Small intestine (tissue), 7 donors: Measurements from ENCODE around the gene STK10. TPM values are rescaled to one million over a fixed set of nuclear protein-coding genes. Genes with fewer than 3 reads are reported as not detected.
A peak's percentile ranks its signal among the peaks of the same experiment; 100 is the strongest.

Experiments
- DNase-seq, 2 donors: peaks; one replicate each; pipeline versions ENCODE4 v3.0.0 to v3.0.0-alpha.2; 2013
- FAIRE-seq: peaks from 2 replicates; lab custom pipeline; 2012; peaks lifted over from hg19 to GRCh38; lab: Jason Lieb, UNC
- H3K27ac ChIP-seq, 3 donors: one replicate each; pipeline ENCODE4 v1.5.1; 2013; ENCODE audit warnings: low read length in 2 of 3, mild to moderate bottlenecking in 2 of 3, control low read depth in 1 of 3, inconsistent platforms in 1 of 3, low read depth in 1 of 3, moderate library complexity in 1 of 3
- H3K27me3 ChIP-seq, 3 donors: one replicate each; pipeline ENCODE4 v1.6.1; 2013; ENCODE audit warnings: low read length in 3 of 3, inconsistent platforms in 1 of 3; ENCODE audit not compliant: control insufficient read depth in 3 of 3, insufficient read depth in 3 of 3
- H3K36me3 ChIP-seq, 3 donors: one replicate each; pipeline ENCODE4 v1.6.1; 2013; ENCODE audit warnings: low read length in 3 of 3, inconsistent platforms in 1 of 3, low read depth in 1 of 3, mild to moderate bottlenecking in 1 of 3, moderate library complexity in 1 of 3; ENCODE audit not compliant: control insufficient read depth in 3 of 3, insufficient read depth in 2 of 3
- H3K4me1 ChIP-seq, 3 donors: one replicate each; pipeline ENCODE4 v1.6.1; 2013; ENCODE audit warnings: low read length in 2 of 3, inconsistent platforms in 1 of 3, low read depth in 1 of 3, mild to moderate bottlenecking in 1 of 3, moderate library complexity in 1 of 3; ENCODE audit not compliant: control insufficient read depth in 3 of 3, insufficient read depth in 2 of 3
- H3K4me3 ChIP-seq, 3 donors: one replicate each; pipeline ENCODE4 v1.5.1; 2013; ENCODE audit warnings: low read length in 3 of 3, control low read depth in 1 of 3, inconsistent platforms in 1 of 3, low read depth in 1 of 3, mild to moderate bottlenecking in 1 of 3, moderate library complexity in 1 of 3
- H3K9me3 ChIP-seq, 2 donors: one replicate each; pipeline ENCODE4 v1.6.1; 2013; ENCODE audit warnings: low read depth in 1 of 2, low read length in 1 of 2; ENCODE audit not compliant: control insufficient read depth in 2 of 2, insufficient read depth in 1 of 2
- WGBS, 3 donors: extraction: QIAGEN DNeasy Blood & Tissue Kit; methylation state at CpG; one replicate each; pipeline ENCODE4 v1.1.7; 2013; 5-methylcytosine and 5-hydroxymethylcytosine counted together
- polyA plus RNA-seq, 4 donors: library from polyadenylated mRNA; stranded (reverse) in 3 of 4; unstranded in 1 of 4; fragments of 200-250 nt in 3 of 4; fragments of 120-200 nt in 1 of 4; gene quantifications; one replicate each; pipeline versions ENCODE4 v1.2.1 to v1.2.3, GENCODE V29; 2013
- donor health status: healthy with polysubstance abuse.
- donor health status: control.
- donor health status: control.
- donor health status: Bipolar disorder and iron deficiency.
- donor health status: healthy.

Gene STK10
- polyA plus RNA-seq, 4 donors, result 7.4 to 10.5 (median 9.1) TPM

DNA sequence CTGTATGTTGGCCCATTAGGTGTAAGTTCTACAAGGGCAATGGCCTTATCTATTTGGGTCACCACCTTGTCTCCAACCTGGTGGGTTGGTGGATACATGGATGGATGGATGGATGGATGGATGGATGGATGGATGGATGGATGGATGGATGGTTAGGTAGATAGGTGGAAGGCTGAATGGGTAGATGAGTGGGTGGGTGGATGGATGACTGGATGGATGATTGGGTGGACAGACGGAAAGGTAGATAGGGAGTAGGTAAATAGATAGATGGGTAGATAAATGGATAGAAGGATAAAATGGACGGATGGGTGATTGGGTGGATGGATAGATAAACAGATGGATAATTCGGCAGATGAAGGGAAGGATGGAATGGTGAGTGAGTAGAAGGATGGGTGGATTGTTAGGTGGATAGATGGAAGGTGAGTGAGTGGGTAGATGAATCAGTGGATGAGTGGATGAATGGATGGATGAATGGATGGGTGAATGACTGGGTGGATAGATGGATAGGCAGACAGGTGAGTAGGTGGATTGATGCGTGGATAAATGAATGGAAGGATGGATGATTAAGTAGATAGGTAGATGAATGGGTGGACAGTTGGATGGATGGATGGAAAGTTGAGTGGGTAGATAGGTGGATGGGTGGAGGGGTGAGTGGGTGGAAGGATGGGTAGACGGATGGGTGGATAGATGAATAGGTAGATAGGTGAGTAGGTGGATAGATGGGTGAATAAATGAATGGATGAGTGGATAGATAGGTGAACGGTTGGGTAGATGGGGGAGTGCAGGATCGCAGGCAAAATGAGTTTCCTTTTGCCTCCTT is 98.5 kb downstream of the STK10 start:
- no peaks in the 10 kb centered on the region for H3K9me3 ChIP-seq
- FAIRE-seq, result no peak

DNA sequence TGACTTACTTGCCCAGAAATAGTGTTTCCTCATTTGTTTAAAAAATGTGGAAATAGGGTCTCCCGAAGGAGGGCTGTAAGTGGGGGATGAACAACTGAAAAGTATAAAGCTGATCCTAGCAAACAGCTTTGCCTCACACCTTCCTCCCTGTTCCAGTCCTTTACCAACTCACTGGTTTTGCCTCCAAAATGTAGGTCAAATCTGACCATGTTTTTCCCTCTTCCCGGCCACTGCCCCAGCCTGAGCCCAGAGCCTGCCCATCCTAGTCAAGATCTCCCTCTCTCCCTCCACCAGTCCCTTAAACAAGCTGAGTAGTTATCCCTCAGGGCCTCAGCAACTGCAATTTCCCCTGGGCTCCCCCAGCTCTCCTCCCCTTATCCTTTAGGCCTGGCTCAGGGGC is 99.2 kb downstream of the STK10 start:
- no peak overlapping the region for H3K27ac ChIP-seq
- FAIRE-seq (no peak), DNase-seq (no peak)
- H3K27me3 ChIP-seq, result no peaks in the 10 kb centered on the region
- no peaks in the 10 kb centered on the region for H3K4me1 ChIP-seq
- H3K4me3 ChIP-seq, result no peak overlapping the region
- H3K36me3 ChIP-seq, result peaks cover 2 to 27% (median 6%) of the 10 kb centered on the region in 3 donors
- WGBS, 3 donors, result 93 to 97% (median 97%) methylated on average over 2 of the region's 2 CpGs
- H3K9me3 ChIP-seq, result no peaks in the 10 kb centered on the region

More for the DNA sequence above, 98.5 kb downstream of the STK10 start:
- 91 to 97% (median 94%) methylated on average over 7 of the region's 7 CpGs for WGBS, 3 donors
- Histone ChIP-seq H3K27me3 (no peaks in the 10 kb centered on the region), H3K27ac (no peak overlapping the region), H3K36me3 (peaks cover 2 to 27% (median 6%) of the 10 kb centered on the region in 3 donors), H3K4me1 (no peaks in the 10 kb centered on the region), H3K4me3 (no peak overlapping the region)
- no peak for DNase-seq

DNA sequence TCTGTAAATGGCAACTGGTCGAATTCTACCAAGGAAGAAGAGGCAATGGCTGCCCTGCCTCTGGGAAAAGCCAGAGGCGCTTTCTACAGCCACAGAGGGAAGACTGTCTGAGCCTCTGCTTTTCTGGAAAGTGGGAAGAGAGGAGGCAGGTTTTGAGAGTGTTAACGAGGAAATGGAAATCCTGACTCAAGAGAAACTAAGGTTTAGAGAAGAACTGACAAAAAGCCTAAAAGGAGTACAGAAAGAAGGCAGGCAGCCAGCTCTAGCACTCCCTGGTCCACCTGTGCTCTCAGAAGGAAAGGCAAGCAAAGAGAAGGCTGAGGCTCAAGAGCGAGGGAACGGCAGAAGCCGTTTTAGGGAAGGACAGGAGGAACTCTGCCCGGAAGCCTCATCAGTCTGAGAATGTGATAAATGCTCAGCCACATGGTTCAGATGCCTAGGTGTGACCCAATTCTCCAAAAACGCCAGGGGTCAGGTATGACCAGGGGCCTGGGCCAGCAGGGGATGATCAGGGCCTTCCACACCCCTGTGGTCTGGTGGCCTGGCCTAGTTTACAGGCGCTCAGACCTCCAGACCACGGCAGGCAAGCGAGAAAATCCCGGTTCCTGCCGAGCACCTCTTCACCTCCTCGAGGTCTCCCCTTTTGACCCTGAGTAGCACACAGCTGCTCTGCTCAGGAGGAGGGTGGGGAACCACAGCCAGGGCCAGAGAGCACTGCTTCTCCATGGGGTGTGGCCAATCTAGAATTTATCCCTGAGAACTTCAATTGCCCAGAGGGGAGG is 101.6 kb downstream of the STK10 start:
- H3K9me3 ChIP-seq, result no peaks in the 10 kb centered on the region
- H3K4me3 ChIP-seq, result no peak overlapping the region
- peaks cover 2 to 23% (median 2%) of the 10 kb centered on the region in 3 donors for H3K36me3 ChIP-seq
- H3K27me3 ChIP-seq, result no peaks in the 10 kb centered on the region
- no peaks in the 10 kb centered on the region for H3K4me1 ChIP-seq
- FAIRE-seq (no peak), DNase-seq (peak in 1 of 2 donors; percentile 23)
- 64 to 78% (median 75%) methylated on average over 14 of the region's 14 CpGs for WGBS, 3 donors
- no peak overlapping the region for H3K27ac ChIP-seq

DNA sequence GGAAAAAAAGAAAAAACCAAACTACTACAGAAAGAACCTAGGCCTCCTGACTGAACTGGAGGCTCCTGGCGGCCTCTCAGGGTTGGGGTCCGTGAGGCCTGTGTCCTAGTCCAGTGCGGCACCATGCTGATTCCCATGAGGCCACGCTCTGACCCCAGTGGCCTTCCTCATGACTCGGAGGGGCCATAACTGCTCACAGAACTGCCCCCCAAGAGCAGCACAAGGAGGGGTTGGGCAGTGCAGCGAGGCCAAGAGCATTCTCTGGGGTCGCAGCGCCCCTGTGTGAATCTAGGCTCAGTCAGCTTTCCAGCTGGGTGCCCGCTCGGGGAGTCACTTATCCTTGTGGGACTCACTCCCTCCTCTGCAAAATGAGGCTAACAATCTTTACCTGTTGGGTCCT is 102.3 kb downstream of the STK10 start:
- H3K27me3 ChIP-seq, result no peaks in the 10 kb centered on the region
- H3K27ac ChIP-seq, result no peak overlapping the region
- no peaks in the 10 kb centered on the region for H3K4me1 ChIP-seq
- H3K9me3 ChIP-seq, result no peaks in the 10 kb centered on the region
- H3K4me3 ChIP-seq, result no peak overlapping the region
- FAIRE-seq (no peak), DNase-seq (no peak)
- H3K36me3 ChIP-seq, result peaks cover 2 to 18% (median 2%) of the 10 kb centered on the region in 3 donors
- 96 to 99% (median 96%) methylated on average over 10 of the region's 10 CpGs for WGBS, 3 donors

DNA sequence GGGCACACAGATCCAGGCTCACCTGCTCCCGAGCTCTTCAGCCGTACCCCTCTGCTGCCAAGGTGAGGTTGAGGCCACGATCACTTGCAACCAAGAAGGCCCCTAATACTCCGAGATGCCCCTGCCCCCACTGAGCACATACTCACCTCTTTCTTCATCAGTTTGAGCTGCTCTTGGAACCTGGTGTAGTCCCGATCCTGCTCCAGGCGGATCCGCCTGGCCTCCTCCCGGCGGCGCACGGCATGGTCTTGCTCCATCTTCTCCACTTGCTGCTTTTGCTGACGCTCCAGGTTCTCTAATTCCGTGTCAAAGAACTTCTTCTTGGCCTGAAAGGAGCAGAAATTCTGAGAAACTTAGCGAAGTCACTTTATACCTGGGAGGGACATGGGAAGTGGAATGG is 105.8 kb downstream of the STK10 start:
- WGBS, 3 donors, result 94 to 99% (median 97%) methylated on average over 14 of the region's 14 CpGs
- FAIRE-seq (no peak), DNase-seq (no peak)
- H3K4me1 ChIP-seq, result peaks cover 0 to 8% (median 0%) of the 10 kb centered on the region in 3 donors
- no peaks in the 10 kb centered on the region for H3K9me3 ChIP-seq
- H3K36me3 ChIP-seq, result peaks cover 0 to 18% (median 0%) of the 10 kb centered on the region in 3 donors
- H3K27me3 ChIP-seq, result no peaks in the 10 kb centered on the region
- H3K27ac ChIP-seq, result no peak overlapping the region
- H3K4me3 ChIP-seq, result no peak overlapping the region

DNA sequence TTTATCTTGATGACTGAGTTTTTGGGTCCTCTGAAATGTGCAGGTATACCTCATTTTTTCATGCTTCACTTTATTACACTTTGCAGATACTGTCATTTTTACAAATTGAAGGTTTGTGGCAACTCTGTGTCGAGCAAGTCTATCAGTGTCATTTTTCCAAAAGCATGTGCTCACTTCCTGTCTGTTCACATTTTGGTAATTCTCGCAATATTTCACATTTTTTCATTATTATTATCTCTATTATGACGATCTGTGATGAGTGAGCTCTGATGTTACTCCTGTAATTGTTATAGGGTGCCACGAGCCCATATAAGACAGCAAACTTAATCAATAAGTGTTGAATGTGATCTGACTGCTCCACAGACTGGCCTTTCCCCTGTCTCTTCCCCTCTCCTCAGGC is 108.1 kb downstream of the STK10 start:
- Histone ChIP-seq H3K27me3 (no peaks in the 10 kb centered on the region), H3K36me3 (peaks cover 0 to 18% (median 3%) of the 10 kb centered on the region in 3 donors), H3K9me3 (no peaks in the 10 kb centered on the region), H3K4me1 (peaks cover 0 to 8% (median 0%) of the 10 kb centered on the region in 3 donors), H3K27ac (no peak overlapping the region), H3K4me3 (no peak overlapping the region)
- no peak for DNase-seq
- WGBS, 3 donors, result 78 to 93% (median 83%) methylated on average over 4 of the region's 4 CpGs
- no peak for FAIRE-seq

DNA sequence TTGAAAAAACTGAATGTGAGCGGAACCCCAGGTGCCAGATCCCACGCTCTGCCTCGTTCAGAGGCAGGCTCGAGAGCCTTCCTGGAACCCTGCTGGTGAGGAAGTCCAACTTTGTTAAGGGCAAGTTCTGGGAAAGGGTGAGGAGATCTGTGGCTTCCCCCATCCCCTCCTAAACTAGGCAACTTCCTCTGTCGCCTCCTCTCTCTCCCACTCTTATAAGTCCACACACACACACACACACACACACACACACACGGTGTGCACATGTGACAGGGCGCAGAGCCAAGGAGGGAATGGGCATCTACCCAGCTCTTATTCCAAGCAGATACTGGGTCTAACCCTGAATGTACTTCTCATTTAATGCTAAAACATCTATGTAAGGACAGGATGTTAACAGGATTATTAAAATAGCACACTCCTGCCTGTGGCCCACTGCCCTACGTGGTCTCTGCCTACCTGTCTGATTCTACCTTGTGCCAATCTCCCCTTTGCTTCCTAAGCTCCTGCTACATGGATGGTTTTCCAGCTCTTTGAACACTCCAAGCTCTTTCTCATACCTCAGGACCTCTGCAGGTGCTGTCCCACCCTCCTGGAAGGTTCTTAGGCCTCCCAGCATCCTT is 109.2 kb downstream of the STK10 start:
- FAIRE-seq, result no peak
- peaks cover 0 to 20% (median 3%) of the 10 kb centered on the region in 3 donors for H3K36me3 ChIP-seq

More for the DNA sequence above, 109.2 kb downstream of the STK10 start:
- no peak for DNase-seq
- H3K27ac ChIP-seq, result peak overlapping the region in 1 of 3 donors; percentile 10
- H3K27me3 ChIP-seq, result no peaks in the 10 kb centered on the region
- 67 to 82% (median 80%) methylated on average over 8 of the region's 8 CpGs for WGBS, 3 donors
- H3K9me3 ChIP-seq, result no peaks in the 10 kb centered on the region
- H3K4me3 ChIP-seq, result no peak overlapping the region
- H3K4me1 ChIP-seq, result peaks cover 0 to 8% (median 0%) of the 10 kb centered on the region in 3 donors
